Measurements from ENCODE around the gene TNS2.

DNA sequence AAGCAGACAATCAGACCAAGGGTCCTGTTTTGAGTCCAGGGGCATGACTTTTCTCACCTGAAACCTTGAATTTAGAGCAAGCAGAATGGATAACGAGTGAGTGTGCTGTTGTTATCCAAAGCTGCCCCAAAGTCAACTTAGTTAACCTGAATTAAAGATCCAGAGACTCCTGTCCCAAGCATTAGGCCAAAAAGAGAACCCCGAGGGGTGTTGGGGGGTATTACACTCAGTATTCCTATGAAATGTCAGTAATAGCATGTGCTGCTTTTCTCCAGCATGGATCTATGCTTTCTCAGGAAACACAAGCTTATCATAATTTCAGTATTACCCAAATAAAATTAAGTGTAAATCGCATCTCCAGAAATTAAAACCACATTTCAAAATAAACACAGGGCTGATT is 24.6 kb upstream of the TNS2 start:
- TF ChIP-seq, protein P1, sequence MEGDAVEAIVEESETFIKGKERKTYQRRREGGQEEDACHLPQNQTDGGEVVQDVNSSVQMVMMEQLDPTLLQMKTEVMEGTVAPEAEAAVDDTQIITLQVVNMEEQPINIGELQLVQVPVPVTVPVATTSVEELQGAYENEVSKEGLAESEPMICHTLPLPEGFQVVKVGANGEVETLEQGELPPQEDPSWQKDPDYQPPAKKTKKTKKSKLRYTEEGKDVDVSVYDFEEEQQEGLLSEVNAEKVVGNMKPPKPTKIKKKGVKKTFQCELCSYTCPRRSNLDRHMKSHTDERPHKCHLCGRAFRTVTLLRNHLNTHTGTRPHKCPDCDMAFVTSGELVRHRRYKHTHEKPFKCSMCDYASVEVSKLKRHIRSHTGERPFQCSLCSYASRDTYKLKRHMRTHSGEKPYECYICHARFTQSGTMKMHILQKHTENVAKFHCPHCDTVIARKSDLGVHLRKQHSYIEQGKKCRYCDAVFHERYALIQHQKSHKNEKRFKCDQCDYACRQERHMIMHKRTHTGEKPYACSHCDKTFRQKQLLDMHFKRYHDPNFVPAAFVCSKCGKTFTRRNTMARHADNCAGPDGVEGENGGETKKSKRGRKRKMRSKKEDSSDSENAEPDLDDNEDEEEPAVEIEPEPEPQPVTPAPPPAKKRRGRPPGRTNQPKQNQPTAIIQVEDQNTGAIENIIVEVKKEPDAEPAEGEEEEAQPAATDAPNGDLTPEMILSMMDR (IDR thresholded peaks at IDR 0.05 in 4 of 5, conservative IDR thresholded peaks at IDR 0.05 in 1 of 5), result no peak
- TF ChIP-seq POLR2A (IDR thresholded peaks at IDR 0.05), result no peak

Data from gastrocnemius medialis (tissue), 4 donors.